HUDEP-2 (cell line): ENCODE data around the gene MRPL39.

Source experiments
- DNase-seq, 76 experiments: peaks; one replicate each; lab custom pipeline; 2025; ENCODE audit not compliant: unreplicated experiment in 76 of 76; lab: John Stamatoyannopoulos, UW

The MRPL39 gene

GRCh38 chr21:25550352-25551120 is 56.7 kb downstream of the MRPL39 start:
- DNase-seq, result no peak

GRCh38 chr21:25541042-25541441 is 66.2 kb downstream of the MRPL39 start:
- DNase-seq, result no peak

GRCh38 chr21:25539606-25540005 is 67.7 kb downstream of the MRPL39 start:
- no peak for DNase-seq

GRCh38 chr21:25537174-25537573 is 70.1 kb downstream of the MRPL39 start:
- DNase-seq, result no peak

- no peak for DNase-seq
These were observed 70.5 kb downstream of the MRPL39 start for GRCh38 chr21:25536752-25537151.

GRCh38 chr21:25535849-25536248 is 71.4 kb downstream of the MRPL39 start:
- no peak for DNase-seq
